HG02840 (cell line): ENCODE data around the gene ACOX1.
A peak's percentile ranks its signal among the peaks of the same experiment; 100 is the strongest.

Source experiments
- ATAC-seq: cut with Tn5 transposase; IDR thresholded peaks from one replicate; pipeline ENCODE4 v1.9.1; 2021; ENCODE audit warnings: mild to moderate bottlenecking, moderate library complexity, moderate number of reproducible peaks; ENCODE audit not compliant: unreplicated experiment, low FRiP score

ACOX1 gene

GRCh38 chr17:75913537-75914210 is 65.3 kb downstream of the ACOX1 start:
- ATAC-seq, result no peak

GRCh38 chr17:75910699-75911098 is 68.3 kb downstream of the ACOX1 start:
- no peak for ATAC-seq

- no peak for ATAC-seq
These were observed 69.1 kb downstream of the ACOX1 start for GRCh38 chr17:75909812-75910274.

- no peak for ATAC-seq
These were observed 69.7 kb downstream of the ACOX1 start for GRCh38 chr17:75909051-75909811.

GRCh38 chr17:75908201-75908600 is 70.8 kb downstream of the ACOX1 start:
- ATAC-seq, result no peak

GRCh38 chr17:75906143-75906884 is 72.7 kb downstream of the ACOX1 start:
- no peak for ATAC-seq

- ATAC-seq, result peak; percentile 89
These were observed 74.0 kb downstream of the ACOX1 start, which contains the start of gene MRPL38 for GRCh38 chr17:75904749-75905521. Gene MRPL38 (minus strand): TSS chr17:75904884. CDS start chr17:75904875, 9 bp downstream.

GRCh38 chr17:75902406-75902805 is 76.6 kb downstream of the ACOX1 start:
- ATAC-seq, result no peak

- ATAC-seq, result no peak
These were observed 77.2 kb downstream of the ACOX1 start for GRCh38 chr17:75901727-75902126.

GRCh38 chr17:75900691-75901533 is 78.1 kb downstream of the ACOX1 start:
- no peak for ATAC-seq

- no peak for ATAC-seq
These were observed 79.0 kb downstream of the ACOX1 start for GRCh38 chr17:75899767-75900468.

GRCh38 chr17:75899353-75899752 is 79.6 kb downstream of the ACOX1 start:
- ATAC-seq, result no peak

- ATAC-seq, result no peak
These were observed 80.2 kb downstream of the ACOX1 start for GRCh38 chr17:75898791-75899190.

- no peak for ATAC-seq
These were observed 80.9 kb downstream of the ACOX1 start for GRCh38 chr17:75898065-75898464.

- ATAC-seq, result no peak
These were observed 81.6 kb downstream of the ACOX1 start for GRCh38 chr17:75897160-75898019.

GRCh38 chr17:75896415-75897159 is 82.4 kb downstream of the ACOX1 start, which contains the start of gene TRIM65:
Gene TRIM65 (minus strand): TSS chr17:75896951. CDS start chr17:75896937, 14 bp downstream.
- peak; percentile 47 for ATAC-seq
